Stimulated activated CD8-positive, alpha-beta memory T cell treated with anti-CD3 and anti-CD28 coated beads, Interleukin-7, amount 100 ng/mL, for 1 hour (primary cell): Measurements from ENCODE around the gene TIFAB.

Experiments
- DNase-seq, 2 donors: peaks; one replicate each; pipeline ENCODE4 v3.0.0-alpha.2; 2020; ENCODE audit warnings: low read depth in 2 of 2

Gene TIFAB

GRCh38 chr5:135425641-135426040 is 26.5 kb downstream of the TIFAB start:
- DNase-seq = no peak

- no peak for DNase-seq
Measured at GRCh38 chr5:135423846-135424168, 28.3 kb downstream of the TIFAB start.

- DNase-seq = no peak
Measured at GRCh38 chr5:135423146-135423845, 28.9 kb downstream of the TIFAB start.

GRCh38 chr5:135422419-135422818 is 29.7 kb downstream of the TIFAB start:
- DNase-seq = no peak

GRCh38 chr5:135417083-135417482 is 35.1 kb downstream of the TIFAB start:
- no peak for DNase-seq

- DNase-seq = no peak
Measured at GRCh38 chr5:135405082-135405481, 47.1 kb downstream of the TIFAB start.

- no peak for DNase-seq
Measured at GRCh38 chr5:135402031-135402430, 50.1 kb downstream of the TIFAB start.

GRCh38 chr5:135400866-135401265 is 51.3 kb downstream of the TIFAB start:
- DNase-seq = no peak

- no peak for DNase-seq
Measured at GRCh38 chr5:135399794-135400542, 52.2 kb downstream of the TIFAB start.

GRCh38 chr5:135398855-135399793 is 53.0 kb downstream of the TIFAB start, which contains the start of gene MACROH2A1:
TSS of gene MACROH2A1 (minus strand) at chr5:135399231. CDS start at chr5:135389093, 10,138 bp downstream.
- DNase-seq = peak; percentile 53 to 62

- DNase-seq = no peak
Measured at GRCh38 chr5:135398160-135398854, 53.8 kb downstream of the TIFAB start.
